SK-N-SH (cell line): ENCODE data around the gene HK1. TPM values are rescaled to one million over a fixed set of nuclear protein-coding genes. Genes with fewer than 3 reads are reported as not detected.

ENCODE experiments used
- CTCF ChIA-PET: fragments of 300-600, 350-600 bp; formaldehyde crosslinking; extraction: SDS; loops from one replicate; lab custom pipeline; 2021; lab: Yijun Ruan, JAX
- POLR2A ChIA-PET: fragments of 350-600 bp; sonication (Branson Sonifier 250); formaldehyde crosslinking; extraction: SDS; loops from one replicate; lab custom pipeline; 2020; ENCODE audit warnings: antibody characterized with exemption, inconsistent platforms; lab: Yijun Ruan, JAX
- DNase-seq: peaks from one replicate; pipeline ENCODE4 v3.0.0; 2012
- H2AFZ ChIP-seq: fragments of 200-600 bp; sonication (generic); 2 replicates; pipeline ENCODE4 v1.8.1; 2016; ENCODE audit warnings: antibody characterized with exemption, mild to moderate bottlenecking, low read depth
- H3F3A ChIP-seq: fragments of 200-600 bp; sonication (generic); replicated peaks from 2 replicates; pipeline ENCODE3; 2016; ENCODE audit warnings: antibody characterized with exemption, mild to moderate bottlenecking; ENCODE audit not compliant: insufficient read depth
- H3K27ac ChIP-seq, 2 experiments: fragments of 200-500 bp in 1 of 2; fragments of 200-600 bp in 1 of 2; sonication (Bioruptor generic) in 1 of 2; sonication (generic), shearing (Covaris generic) in 1 of 2; 2 replicates each; pipeline versions ENCODE4 v1.5.1 to v1.6.1; 2014 to 2016; ENCODE audit warnings: low read depth in 2 of 2, inconsistent platforms in 1 of 2, low read length in 1 of 2, mild to moderate bottlenecking in 1 of 2, mixed read lengths in 1 of 2
- H3K27me3 ChIP-seq: fragments of 200-600 bp; sonication (generic), shearing (Covaris generic); 2 replicates; pipeline ENCODE4 v1.6.1; 2016; ENCODE audit warnings: mixed run types; ENCODE audit not compliant: insufficient read depth
- H3K36me3 ChIP-seq, 2 experiments: fragments of 200-500 bp in 1 of 2; fragments of 200-600 bp in 1 of 2; sonication (Bioruptor generic) in 1 of 2; sonication (generic) in 1 of 2; replicated peaks in 1 of 2; 2 replicates each; pipeline versions ENCODE3 to v1.5.1; 2014 to 2016; ENCODE audit warnings: low read length in 1 of 2, mild to moderate bottlenecking in 1 of 2; ENCODE audit not compliant: insufficient read depth in 2 of 2, control insufficient read depth in 1 of 2
- H3K4me1 ChIP-seq, 2 experiments: fragments of 200-500 bp in 1 of 2; fragments of 200-600 bp in 1 of 2; sonication (Bioruptor generic) in 1 of 2; sonication (generic), shearing (Covaris generic) in 1 of 2; 2 replicates each; pipeline versions ENCODE4 v1.5.1 to v1.6.1; 2014 to 2016; ENCODE audit warnings: low read depth in 1 of 2, low read length in 1 of 2, mixed run types in 1 of 2; ENCODE audit not compliant: insufficient read depth in 2 of 2, control insufficient read depth in 1 of 2
- H3K4me2 ChIP-seq: fragments of 200-600 bp; sonication (generic), shearing (Covaris generic); 2 replicates; pipeline ENCODE4 v1.6.1; 2017; ENCODE audit warnings: mixed run types
- H3K4me3 ChIP-seq, 2 experiments: fragments of 200-500 bp in 1 of 2; fragments of 200-600 bp in 1 of 2; sonication (Bioruptor generic) in 1 of 2; sonication (generic), shearing (Covaris generic) in 1 of 2; 2 replicates each; pipeline versions ENCODE4 v1.5.1 to v1.8.1; 2014 to 2016; ENCODE audit warnings: low read depth in 2 of 2, inconsistent platforms in 1 of 2, low read length in 1 of 2, mild to moderate bottlenecking in 1 of 2, mixed read lengths in 1 of 2, moderate library complexity in 1 of 2
- H3K79me2 ChIP-seq: fragments of 200-600 bp; sonication (generic); 2 replicates; pipeline ENCODE4 v1.8.1; 2017; ENCODE audit warnings: mild to moderate bottlenecking; ENCODE audit not compliant: insufficient read depth
- H3K9ac ChIP-seq: fragments of 200-600 bp; sonication (generic); 2 replicates; pipeline ENCODE4 v1.6.1; 2017; ENCODE audit warnings: mixed run types
- H3K9me2 ChIP-seq: fragments of 200-600 bp; sonication (generic); 2 replicates; pipeline ENCODE4 v1.6.1; 2017; ENCODE audit warnings: mixed run types
- H3K9me3 ChIP-seq: fragments of 200-600 bp; sonication (generic); 2 replicates; pipeline ENCODE4 v1.6.1; 2017; ENCODE audit warnings: mixed run types, mild to moderate bottlenecking, moderate library complexity
- H4K20me1 ChIP-seq: fragments of 200-600 bp; sonication (generic); 2 replicates; pipeline ENCODE4 v1.6.1; 2017; ENCODE audit warnings: mild to moderate bottlenecking, mixed run types; ENCODE audit not compliant: insufficient read depth
- EZH2phosphoT487 ChIP-seq: fragments of 200-600 bp; sonication (generic); IDR thresholded peaks from 2 replicates; pipeline ENCODE4 v1.6.1; 2017; ENCODE audit warnings: low read depth, mixed run types, mild to moderate bottlenecking, antibody characterized with exemption, moderate library complexity, borderline replicate concordance
- GABPA ChIP-seq: IDR thresholded peaks from 2 replicates; pipeline ENCODE4 v1.4.0; 2012; ENCODE audit warnings: low read depth, mild to moderate bottlenecking
- RAD21 ChIP-seq: IDR thresholded peaks from 2 replicates; pipeline ENCODE4 v1.6.1; 2012; ENCODE audit warnings: mild to moderate bottlenecking, low read length
- RXRA ChIP-seq: IDR thresholded peaks from 2 replicates; pipeline ENCODE4 v1.4.0; 2012; ENCODE audit warnings: low read depth, mild to moderate bottlenecking, borderline replicate concordance
- SMC3 ChIP-seq: IDR thresholded peaks from 2 replicates; pipeline ENCODE4 v1.6.1; 2012; ENCODE audit warnings: low read depth, low read length, improper control_type of control experiment
- TEAD4 ChIP-seq: IDR thresholded peaks from 2 replicates; pipeline ENCODE4 v1.4.0; 2012; ENCODE audit warnings: mild to moderate bottlenecking, borderline replicate concordance; ENCODE audit not compliant: insufficient read depth
- whole genome bisulfite sequencing: methylation state at CpG from one replicate; pipeline ENCODE4 v1.1.6; 2017; ENCODE audit warnings: low lambda C conversion rate; 5-methylcytosine and 5-hydroxymethylcytosine counted together
- polyA plus RNA-seq, 3 experiments: library from polyadenylated mRNA; depleted of rRNA; stranded (reverse); fragments of >200 nt; gene quantifications; 2 replicates each; pipeline ENCODE4 v1.2.3, GENCODE V29; 2012
- TF ChIP-seq, protein P1 (sequence below): fragments of 150-350 bp; IDR thresholded peaks from 2 replicates; pipeline ENCODE4 v1.6.1; 2017; ENCODE audit warnings: antibody characterized with exemption, low read length, low read depth, borderline replicate concordance
- TF ChIP-seq, protein P2 (sequence below): fragments of 200-600 bp; sonication (generic); IDR thresholded peaks from 2 replicates; pipeline ENCODE4 v1.6.1; 2017; ENCODE audit warnings: antibody characterized with exemption, mild to moderate bottlenecking, moderate library complexity

HK1 gene
- polyA plus RNA-seq, 1 of the 3 experiments (the other 2 are of a cell fraction) = 38.7 TPM

DNA sequence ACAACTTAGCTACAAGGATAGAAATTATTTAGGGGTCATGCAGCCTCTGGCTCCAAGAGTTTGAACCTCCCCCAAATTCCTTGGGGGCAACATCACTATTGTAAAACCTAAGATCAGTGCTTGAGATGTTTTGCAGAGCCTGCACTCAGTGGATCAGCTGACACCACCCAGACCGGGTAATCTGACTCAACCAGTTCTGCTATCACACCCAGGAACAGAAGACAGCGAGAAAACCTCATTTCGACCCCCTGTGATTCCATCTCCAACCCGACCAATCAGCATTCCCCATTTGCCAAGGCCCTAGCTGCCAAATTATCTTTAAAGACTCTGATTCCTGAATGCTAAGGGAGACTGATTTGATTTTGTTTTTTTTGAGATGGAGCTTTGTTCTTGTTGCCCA is 133.2 kb downstream of the HK1 start (continued):
- no peak for TF ChIP-seq RXRA
- TF ChIP-seq EZH2phosphoT487 = no peak

DNA sequence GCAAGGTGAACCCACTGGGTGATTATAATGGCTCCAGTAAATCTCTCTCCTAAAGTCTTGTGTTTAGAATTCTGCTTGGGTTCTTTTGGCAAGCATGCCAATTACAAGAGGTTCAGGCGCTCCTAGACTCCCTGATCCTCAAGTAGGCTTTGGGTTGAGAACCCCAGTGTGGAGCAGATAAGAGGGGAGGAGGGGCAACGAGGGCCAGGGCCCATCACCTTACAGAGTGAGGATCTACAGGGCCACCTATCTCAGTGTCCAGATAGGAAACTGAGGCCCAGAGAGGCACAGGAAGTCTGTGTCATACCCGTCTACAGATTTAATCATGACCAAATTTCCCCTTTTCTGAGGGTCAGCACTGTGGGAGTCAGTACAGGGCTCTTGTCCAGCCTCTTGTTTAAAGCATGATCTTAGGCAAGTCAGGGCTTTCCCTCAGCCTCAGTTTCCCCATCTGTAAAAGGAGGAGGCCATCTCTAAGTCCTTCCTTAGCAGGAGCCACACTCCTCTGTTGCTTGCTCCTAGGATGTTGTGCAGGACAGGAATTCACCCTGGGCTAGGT is 134.0 kb downstream of the HK1 start:
- H4K20me1 ChIP-seq = no peaks in the 10 kb centered on the region
- H3F3A ChIP-seq = peaks cover 6% of the 10 kb centered on the region
- no peaks in the 10 kb centered on the region for H3K79me2 ChIP-seq
- peaks cover 0 to 15% of the 10 kb centered on the region in 2 experiments; a peak in 2 of 4 replicates for H3K4me1 ChIP-seq
- H3K9me3 ChIP-seq = no peaks in the 10 kb centered on the region
- CTCF ChIA-PET = interaction anchor here (1.0 to 3.2 kb wide), 8 partner anchors 8 to 179 kb away, joined by 3 to 22 read pairs (median 4); no protein-coding TSS in a partner anchor
- H3K4me2 ChIP-seq = no peak overlapping the region
- WGBS = 100% methylated on average over 2 of the region's 3 CpGs
- H3K27me3 ChIP-seq = no peaks in the 10 kb centered on the region
- no peak overlapping the region for H3K9ac ChIP-seq
- TF ChIP-seq GABPA (no peak), TEAD4 (no peak)
- H3K4me3 ChIP-seq = no peak overlapping the region
- POLR2A ChIA-PET = no interaction called here
- no peak overlapping the region for H2AFZ ChIP-seq
- H3K9me2 ChIP-seq = no peaks in the 10 kb centered on the region
- H3K27ac ChIP-seq = no peak overlapping the region
- no peaks in the 10 kb centered on the region for H3K36me3 ChIP-seq
- DNase-seq = no peak

DNA sequence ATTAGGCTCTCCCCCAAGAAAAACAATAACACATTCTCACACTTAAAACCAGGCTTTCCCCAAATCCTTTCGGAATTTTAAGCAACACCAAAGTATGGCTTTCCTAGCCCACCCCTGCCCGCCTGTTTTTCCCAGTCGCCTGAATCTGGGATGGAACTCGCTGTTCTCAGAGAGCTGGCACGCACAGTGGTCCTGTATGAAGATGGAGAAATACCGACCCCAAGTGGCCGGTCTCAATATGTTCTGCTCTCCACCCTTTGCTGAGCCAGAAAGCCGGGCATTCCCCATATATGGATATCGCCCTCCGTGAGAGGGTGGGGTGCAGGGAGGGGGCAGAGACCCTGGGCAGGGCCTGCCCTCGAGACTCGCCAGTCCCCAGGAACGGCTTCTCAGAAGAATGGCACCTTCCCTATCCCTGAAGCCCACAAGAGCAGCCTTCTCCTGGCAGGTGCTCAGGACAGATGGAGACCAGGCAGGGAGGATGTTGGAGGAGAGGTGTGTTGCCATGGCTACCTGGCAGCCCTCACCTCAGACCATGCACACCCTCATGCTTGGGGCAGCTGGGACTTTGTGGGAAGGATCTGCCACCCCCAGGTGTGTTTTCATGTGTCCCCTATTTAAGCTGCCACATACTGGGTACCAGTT is 135.0 kb downstream of the HK1 start:
- Histone ChIP-seq H3K4me1 (peaks cover 0 to 9% of the 10 kb centered on the region in 2 experiments; a peak in 1 of 4 replicates), H3F3A (peaks cover 6% of the 10 kb centered on the region)
- TF ChIP-seq, protein P1, sequence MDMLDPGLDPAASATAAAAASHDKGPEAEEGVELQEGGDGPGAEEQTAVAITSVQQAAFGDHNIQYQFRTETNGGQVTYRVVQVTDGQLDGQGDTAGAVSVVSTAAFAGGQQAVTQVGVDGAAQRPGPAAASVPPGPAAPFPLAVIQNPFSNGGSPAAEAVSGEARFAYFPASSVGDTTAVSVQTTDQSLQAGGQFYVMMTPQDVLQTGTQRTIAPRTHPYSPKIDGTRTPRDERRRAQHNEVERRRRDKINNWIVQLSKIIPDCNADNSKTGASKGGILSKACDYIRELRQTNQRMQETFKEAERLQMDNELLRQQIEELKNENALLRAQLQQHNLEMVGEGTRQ = no peak
- TF ChIP-seq, protein P2, sequence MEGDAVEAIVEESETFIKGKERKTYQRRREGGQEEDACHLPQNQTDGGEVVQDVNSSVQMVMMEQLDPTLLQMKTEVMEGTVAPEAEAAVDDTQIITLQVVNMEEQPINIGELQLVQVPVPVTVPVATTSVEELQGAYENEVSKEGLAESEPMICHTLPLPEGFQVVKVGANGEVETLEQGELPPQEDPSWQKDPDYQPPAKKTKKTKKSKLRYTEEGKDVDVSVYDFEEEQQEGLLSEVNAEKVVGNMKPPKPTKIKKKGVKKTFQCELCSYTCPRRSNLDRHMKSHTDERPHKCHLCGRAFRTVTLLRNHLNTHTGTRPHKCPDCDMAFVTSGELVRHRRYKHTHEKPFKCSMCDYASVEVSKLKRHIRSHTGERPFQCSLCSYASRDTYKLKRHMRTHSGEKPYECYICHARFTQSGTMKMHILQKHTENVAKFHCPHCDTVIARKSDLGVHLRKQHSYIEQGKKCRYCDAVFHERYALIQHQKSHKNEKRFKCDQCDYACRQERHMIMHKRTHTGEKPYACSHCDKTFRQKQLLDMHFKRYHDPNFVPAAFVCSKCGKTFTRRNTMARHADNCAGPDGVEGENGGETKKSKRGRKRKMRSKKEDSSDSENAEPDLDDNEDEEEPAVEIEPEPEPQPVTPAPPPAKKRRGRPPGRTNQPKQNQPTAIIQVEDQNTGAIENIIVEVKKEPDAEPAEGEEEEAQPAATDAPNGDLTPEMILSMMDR = peak; percentile 63
- TF ChIP-seq SMC3 (peak; percentile 49), RAD21 (peak; percentile 82)
- TF ChIP-seq, all 33 proteins: peak for 3
- no peaks in the 10 kb centered on the region for H3K36me3 ChIP-seq
- ChIA-PET CTCF (interaction anchor here (0.7 to 3.2 kb wide), 17 partner anchors 9 to 429 kb away, joined by 3 to 22 read pairs (median 4); no protein-coding TSS in a partner anchor), POLR2A (no interaction called here)
- H3K9me3 ChIP-seq = no peaks in the 10 kb centered on the region
- no peak overlapping the region for H2AFZ ChIP-seq
- no peaks in the 10 kb centered on the region for H3K27me3 ChIP-seq
- H3K27ac ChIP-seq = no peak overlapping the region
- H3K4me3 ChIP-seq = no peak overlapping the region
- 41% methylated on average over 12 of the region's 13 CpGs for WGBS
- H3K4me2 ChIP-seq = no peak overlapping the region
- H3K79me2 ChIP-seq = no peaks in the 10 kb centered on the region
- peak; percentile 84 for DNase-seq
- no peaks in the 10 kb centered on the region for H3K9me2 ChIP-seq
- no peak overlapping the region for H3K9ac ChIP-seq
- H4K20me1 ChIP-seq = no peaks in the 10 kb centered on the region
